AG09309 (cell line): ENCODE data around the gene PTTG1IP.

Experiments
- DNase-seq: peaks from one replicate; pipeline ENCODE4 v3.0.0-alpha.2; 2010; ENCODE audit warnings: low read depth
- H3K4me3 ChIP-seq: 2 replicates; pipeline ENCODE4 v1.5.1; 2011; ENCODE audit warnings: mild to moderate bottlenecking, low read depth, low read length, moderate library complexity; ENCODE audit not compliant: control insufficient read depth
- CTCF ChIP-seq: IDR thresholded peaks from 2 replicates; pipeline ENCODE4 v1.5.1; 2011; ENCODE audit warnings: mild to moderate bottlenecking, low read depth, low read length, inconsistent platforms; ENCODE audit not compliant: insufficient read depth, control insufficient read depth; ENCODE audit errors: missing control alignments

Gene PTTG1IP

GRCh38 chr21:44878053-44878982 is 4.8 kb upstream of the PTTG1IP start:
- TF ChIP-seq CTCF: no peak
- no peak for DNase-seq
- no peak overlapping the region for H3K4me3 ChIP-seq

GRCh38 chr21:44876849-44877575 is 3.5 kb upstream of the PTTG1IP start:
- no peak overlapping the region for H3K4me3 ChIP-seq
- no peak for TF ChIP-seq CTCF
- no peak for DNase-seq

GRCh38 chr21:44875316-44875700 is 1.8 kb upstream of the PTTG1IP start:
- TF ChIP-seq CTCF: peak; percentile 31
- H3K4me3 ChIP-seq: peak overlapping the region; percentile 41
- DNase-seq: no peak

- no peak for TF ChIP-seq CTCF
- peak overlapping the region; percentile 41 for H3K4me3 ChIP-seq
- DNase-seq: no peak
Observed at GRCh38 chr21:44874497-44875315, 1.2 kb upstream of the PTTG1IP start.

- DNase-seq: no peak
- peak overlapping the region; percentile 41 for H3K4me3 ChIP-seq
- no peak for TF ChIP-seq CTCF
Observed at GRCh38 chr21:44874240-44874496, 678 bp upstream of the PTTG1IP start.

- peak overlapping the region; percentile 73 for H3K4me3 ChIP-seq
- DNase-seq: no peak
- TF ChIP-seq CTCF: no peak
Observed at GRCh38 chr21:44872649-44873355, 688 bp downstream of the PTTG1IP start.
